Transverse colon (tissue), 3 donors: ENCODE results near the gene FAM118A.

Experiments used
- POLR2A ChIP-seq: fragments of 450-650 bp; IDR thresholded peaks from one replicate; pipeline ENCODE4 v1.6.1; 2016; ENCODE audit warnings: antibody characterized with exemption, mild to moderate bottlenecking, moderate library complexity
- TF ChIP-seq, protein P1 (sequence below), 5 experiments: fragments of 200-600 bp in 3 of 5; fragments of 450-650 bp in 2 of 5; sonication (generic) in 3 of 5; IDR thresholded peaks; 1 replicate in 2 of 5; 2 replicates in 3 of 5; pipeline ENCODE4 v1.5.1; 2016 to 2017; ENCODE audit warnings: antibody characterized with exemption in 5 of 5, inconsistent platforms in 3 of 5, mild to moderate bottlenecking in 2 of 5, moderate library complexity in 1 of 5

DNA sequence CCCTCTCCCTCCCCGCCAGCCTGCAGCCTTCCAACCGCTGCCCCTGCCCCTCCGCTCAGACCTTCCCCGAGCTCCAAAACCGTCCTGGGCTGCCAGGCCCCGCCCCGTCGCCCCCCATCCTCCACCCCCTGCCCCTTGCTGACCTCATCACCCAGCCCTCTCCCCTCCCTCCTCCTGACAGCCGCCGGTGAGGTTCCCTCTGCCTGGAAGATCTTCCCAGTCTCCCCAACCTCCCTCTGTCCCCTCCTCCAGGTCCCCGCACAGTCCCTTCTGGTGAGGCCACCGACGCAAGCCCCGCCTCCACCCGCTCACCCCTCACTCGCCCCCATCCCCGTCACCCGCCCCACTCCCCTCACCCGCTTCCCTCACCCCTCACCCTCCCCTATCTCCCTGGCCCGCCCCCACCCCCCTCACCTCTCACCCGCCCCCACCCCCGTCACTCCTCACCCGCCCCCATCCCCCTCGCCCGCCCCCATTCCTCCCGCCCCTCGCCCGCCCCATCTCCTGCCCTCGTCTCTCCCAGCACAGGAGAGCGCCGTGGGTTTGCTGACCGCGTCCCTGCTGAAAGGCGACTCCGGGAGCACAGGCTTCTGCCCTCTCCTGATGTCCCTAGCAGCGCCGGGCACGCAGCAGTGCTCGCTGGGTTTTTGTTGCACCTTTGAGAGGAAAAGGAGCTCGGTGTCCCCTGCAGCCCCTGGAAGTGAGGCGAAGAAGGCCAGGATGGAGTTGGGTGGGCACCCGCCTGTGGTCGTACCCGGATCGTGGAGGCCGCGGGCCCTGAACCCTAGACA is 41.4 kb upstream of the FAM118A start:
- no peak for TF ChIP-seq POLR2A
- TF ChIP-seq, protein P1, sequence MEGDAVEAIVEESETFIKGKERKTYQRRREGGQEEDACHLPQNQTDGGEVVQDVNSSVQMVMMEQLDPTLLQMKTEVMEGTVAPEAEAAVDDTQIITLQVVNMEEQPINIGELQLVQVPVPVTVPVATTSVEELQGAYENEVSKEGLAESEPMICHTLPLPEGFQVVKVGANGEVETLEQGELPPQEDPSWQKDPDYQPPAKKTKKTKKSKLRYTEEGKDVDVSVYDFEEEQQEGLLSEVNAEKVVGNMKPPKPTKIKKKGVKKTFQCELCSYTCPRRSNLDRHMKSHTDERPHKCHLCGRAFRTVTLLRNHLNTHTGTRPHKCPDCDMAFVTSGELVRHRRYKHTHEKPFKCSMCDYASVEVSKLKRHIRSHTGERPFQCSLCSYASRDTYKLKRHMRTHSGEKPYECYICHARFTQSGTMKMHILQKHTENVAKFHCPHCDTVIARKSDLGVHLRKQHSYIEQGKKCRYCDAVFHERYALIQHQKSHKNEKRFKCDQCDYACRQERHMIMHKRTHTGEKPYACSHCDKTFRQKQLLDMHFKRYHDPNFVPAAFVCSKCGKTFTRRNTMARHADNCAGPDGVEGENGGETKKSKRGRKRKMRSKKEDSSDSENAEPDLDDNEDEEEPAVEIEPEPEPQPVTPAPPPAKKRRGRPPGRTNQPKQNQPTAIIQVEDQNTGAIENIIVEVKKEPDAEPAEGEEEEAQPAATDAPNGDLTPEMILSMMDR (IDR thresholded peaks at IDR 0.05): no peak
